AG10803 (cell line): ENCODE results near the gene ARHGAP15.
A peak's percentile ranks its signal among the peaks of the same experiment; 100 is the strongest.

Experiments
- DNase-seq: peaks from one replicate; pipeline ENCODE4 v3.0.0; 2010; ENCODE audit warnings: low read depth
- H3K4me3 ChIP-seq: 2 replicates; pipeline ENCODE4 v1.5.1; 2011; ENCODE audit warnings: mild to moderate bottlenecking, low read length, control low read depth
- CTCF ChIP-seq: conservative IDR thresholded peaks from 2 replicates; pipeline ENCODE4 v1.5.1; 2011; ENCODE audit warnings: mild to moderate bottlenecking, low read length, control low read depth, inconsistent platforms

The ARHGAP15 gene

DNA sequence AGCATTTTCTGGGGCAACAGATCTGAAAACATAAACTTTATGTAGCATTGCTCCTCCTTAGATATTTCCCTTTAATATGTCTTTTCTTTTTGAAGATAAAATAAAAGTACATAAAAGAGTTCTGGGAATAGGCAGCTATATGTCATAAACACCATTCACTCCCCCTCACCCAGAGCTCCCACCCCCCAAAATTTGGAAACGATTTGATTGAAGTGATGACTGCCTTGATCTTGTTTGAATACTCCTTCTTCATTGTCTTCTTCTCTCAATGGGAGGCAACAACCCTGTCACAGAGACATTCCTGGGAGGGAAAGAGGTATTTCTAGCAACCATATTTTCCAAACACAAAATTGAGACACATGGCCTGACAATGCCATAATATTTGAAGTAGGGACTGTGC, 369.3 kb downstream of the ARHGAP15 start:
- TF ChIP-seq CTCF, result no peak
- no peak overlapping the region for H3K4me3 ChIP-seq
- no peak for DNase-seq

GRCh38 chr2:143499061-143499460, 369.8 kb downstream of the ARHGAP15 start:
- no peak overlapping the region for H3K4me3 ChIP-seq
- DNase-seq, result no peak
- TF ChIP-seq CTCF, result no peak

DNA sequence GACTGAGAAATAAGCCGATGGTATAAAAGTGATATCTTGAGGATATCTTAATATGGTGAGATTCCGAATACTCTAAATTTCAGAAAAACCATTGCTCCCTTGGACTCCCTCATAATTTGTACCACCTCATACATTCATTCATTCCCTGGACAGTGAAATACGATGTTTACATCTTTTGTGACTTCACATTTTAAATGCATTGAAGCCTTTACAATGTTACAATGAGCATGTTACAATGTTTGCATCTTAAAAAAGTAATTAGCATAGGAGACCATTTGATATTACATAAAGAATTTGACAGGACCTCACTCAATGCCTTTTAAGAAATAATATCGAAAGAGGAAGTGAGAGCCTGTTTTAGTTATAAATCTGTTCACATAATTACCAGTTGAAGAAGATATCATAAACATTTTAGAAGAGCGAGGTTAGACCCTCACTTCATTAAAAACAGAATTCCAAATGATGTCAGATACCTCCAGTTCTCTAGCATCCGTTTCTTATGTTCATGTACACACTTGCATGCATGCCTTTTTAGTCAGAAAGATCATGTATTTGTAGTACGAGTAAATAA, 372.0 kb downstream of the ARHGAP15 start:
- no peak for DNase-seq
- H3K4me3 ChIP-seq, result no peak overlapping the region
- TF ChIP-seq CTCF, result no peak

GRCh38 chr2:143503280-143503679, 374.1 kb downstream of the ARHGAP15 start:
- peak; percentile 23 for DNase-seq
- no peak for TF ChIP-seq CTCF
- H3K4me3 ChIP-seq, result no peak overlapping the region

DNA sequence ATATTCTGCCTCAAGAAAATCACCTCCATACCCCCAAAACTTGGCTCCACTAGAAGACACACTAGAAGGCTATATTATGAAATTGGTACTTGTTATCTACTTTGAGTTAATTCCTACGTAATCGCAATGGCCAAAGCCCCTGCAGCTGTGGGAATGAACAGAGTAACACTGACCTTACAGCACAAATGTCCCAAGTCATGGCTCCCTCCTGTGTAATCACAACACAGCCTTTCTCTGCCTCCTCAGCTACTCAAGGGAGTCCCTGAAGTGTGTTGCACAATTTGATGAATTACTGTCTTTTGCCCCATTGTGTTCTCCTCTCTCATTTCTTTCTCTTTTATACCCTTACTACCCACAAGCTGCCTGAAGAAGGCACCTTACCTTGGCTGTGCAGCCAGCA, 375.2 kb downstream of the ARHGAP15 start:
- no peak for DNase-seq
- no peak for TF ChIP-seq CTCF
- H3K4me3 ChIP-seq, result no peak overlapping the region

DNA sequence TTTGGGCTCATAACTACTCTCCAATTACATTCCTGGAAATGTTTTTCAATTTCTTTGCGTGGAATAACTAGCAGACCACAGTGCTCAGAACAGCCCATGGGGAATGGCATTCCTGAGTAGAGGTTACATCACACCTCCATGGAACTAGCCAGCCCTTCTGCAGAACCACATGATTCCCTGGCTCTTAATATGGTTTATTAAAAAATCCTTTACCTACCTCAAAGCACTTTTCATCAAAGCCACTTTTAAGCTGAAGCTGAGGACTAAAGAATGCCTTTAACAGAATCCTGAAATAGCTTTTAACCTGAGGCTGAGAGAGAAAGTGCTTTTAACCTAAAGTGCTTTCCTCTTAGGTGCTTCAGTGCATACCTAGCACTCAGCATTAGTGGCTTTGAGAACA, 376.3 kb downstream of the ARHGAP15 start:
- peak; percentile 34 for DNase-seq
- H3K4me3 ChIP-seq, result no peak overlapping the region
- no peak for TF ChIP-seq CTCF

- peak; percentile 97 for TF ChIP-seq CTCF
- peak; percentile 81 for DNase-seq
- H3K4me3 ChIP-seq, result no peak overlapping the region
Observed at GRCh38 chr2:143513081-143513480, 383.9 kb downstream of the ARHGAP15 start.
